ENCODE measurements around the gene TBX10.

DNA sequence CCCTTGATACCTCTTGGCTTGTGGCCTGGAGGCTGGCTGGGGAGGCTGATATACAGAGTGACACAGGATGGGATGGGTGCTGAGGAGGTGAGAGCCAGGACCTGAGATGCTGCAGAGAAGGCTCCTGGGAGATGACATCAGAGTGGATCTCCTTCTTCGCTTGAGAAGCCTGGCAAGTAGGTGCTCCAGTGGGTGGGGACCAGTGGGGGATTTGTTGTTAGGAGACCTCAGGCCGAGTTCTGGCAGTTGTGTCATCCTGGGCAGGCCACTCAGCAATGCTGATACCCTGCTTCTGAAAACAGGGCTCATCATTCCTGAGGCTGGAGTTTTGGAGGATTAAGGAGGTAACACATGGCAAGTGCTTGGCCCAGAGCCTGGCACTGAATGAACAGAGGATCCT, 34.7 kb downstream of the TBX10 start:
- no peak for TF ChIP-seq TAF1 (IDR thresholded peaks at IDR 0.05; ENCODE audit: borderline replicate concordance, insufficient read depth, low read length)
- TF ChIP-seq, protein P1, sequence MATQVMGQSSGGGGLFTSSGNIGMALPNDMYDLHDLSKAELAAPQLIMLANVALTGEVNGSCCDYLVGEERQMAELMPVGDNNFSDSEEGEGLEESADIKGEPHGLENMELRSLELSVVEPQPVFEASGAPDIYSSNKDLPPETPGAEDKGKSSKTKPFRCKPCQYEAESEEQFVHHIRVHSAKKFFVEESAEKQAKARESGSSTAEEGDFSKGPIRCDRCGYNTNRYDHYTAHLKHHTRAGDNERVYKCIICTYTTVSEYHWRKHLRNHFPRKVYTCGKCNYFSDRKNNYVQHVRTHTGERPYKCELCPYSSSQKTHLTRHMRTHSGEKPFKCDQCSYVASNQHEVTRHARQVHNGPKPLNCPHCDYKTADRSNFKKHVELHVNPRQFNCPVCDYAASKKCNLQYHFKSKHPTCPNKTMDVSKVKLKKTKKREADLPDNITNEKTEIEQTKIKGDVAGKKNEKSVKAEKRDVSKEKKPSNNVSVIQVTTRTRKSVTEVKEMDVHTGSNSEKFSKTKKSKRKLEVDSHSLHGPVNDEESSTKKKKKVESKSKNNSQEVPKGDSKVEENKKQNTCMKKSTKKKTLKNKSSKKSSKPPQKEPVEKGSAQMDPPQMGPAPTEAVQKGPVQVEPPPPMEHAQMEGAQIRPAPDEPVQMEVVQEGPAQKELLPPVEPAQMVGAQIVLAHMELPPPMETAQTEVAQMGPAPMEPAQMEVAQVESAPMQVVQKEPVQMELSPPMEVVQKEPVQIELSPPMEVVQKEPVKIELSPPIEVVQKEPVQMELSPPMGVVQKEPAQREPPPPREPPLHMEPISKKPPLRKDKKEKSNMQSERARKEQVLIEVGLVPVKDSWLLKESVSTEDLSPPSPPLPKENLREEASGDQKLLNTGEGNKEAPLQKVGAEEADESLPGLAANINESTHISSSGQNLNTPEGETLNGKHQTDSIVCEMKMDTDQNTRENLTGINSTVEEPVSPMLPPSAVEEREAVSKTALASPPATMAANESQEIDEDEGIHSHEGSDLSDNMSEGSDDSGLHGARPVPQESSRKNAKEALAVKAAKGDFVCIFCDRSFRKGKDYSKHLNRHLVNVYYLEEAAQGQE (IDR thresholded peaks at IDR 0.05; ENCODE audit: insufficient read depth in 1 of 2, low read depth in 2 of 2, low read length in 2 of 2): no peak

Measured in PFSK-1 (cell line).